Kidney glomerular epithelial cell (primary cell): ENCODE measurements around the gene MDFI.

ENCODE experiments used
- DNase-seq: peaks from one replicate; lab custom pipeline; 2025; lab: John Stamatoyannopoulos, UW

The MDFI gene

DNA sequence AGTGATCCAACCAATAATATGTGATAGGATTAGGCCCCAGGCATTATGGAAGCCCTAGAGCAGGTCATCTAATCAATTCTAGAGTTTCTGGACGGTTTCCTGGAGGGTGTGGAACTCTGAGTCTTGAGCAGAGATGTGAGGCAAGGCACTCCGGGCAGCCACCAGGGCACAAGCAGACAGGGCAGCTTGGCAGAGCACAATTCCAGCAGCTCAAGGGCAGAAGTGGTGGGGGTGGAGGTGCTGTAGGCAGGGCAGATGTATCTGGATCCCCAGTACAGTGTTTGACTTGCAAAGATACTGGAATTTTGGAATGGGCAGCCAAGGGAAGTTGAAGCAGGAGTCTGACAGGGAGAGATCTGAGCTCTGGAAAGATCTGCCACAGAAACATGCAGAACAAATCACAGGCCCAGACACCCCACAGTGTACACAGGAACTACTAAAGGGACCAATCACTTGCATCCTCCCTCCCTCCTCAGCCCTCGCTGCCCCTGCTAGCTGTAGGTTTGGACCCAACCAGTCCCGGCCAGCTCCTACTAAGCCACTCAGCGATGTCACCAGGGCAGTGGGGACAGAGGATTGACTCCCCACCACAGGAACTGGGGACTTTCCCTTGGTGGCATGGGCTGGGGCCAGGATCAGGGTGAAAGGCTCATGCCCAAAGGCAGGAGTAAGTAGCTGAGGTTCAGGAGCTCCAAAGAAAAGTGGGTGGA is 50.1 kb downstream of the MDFI start:
- no peak for DNase-seq

DNA sequence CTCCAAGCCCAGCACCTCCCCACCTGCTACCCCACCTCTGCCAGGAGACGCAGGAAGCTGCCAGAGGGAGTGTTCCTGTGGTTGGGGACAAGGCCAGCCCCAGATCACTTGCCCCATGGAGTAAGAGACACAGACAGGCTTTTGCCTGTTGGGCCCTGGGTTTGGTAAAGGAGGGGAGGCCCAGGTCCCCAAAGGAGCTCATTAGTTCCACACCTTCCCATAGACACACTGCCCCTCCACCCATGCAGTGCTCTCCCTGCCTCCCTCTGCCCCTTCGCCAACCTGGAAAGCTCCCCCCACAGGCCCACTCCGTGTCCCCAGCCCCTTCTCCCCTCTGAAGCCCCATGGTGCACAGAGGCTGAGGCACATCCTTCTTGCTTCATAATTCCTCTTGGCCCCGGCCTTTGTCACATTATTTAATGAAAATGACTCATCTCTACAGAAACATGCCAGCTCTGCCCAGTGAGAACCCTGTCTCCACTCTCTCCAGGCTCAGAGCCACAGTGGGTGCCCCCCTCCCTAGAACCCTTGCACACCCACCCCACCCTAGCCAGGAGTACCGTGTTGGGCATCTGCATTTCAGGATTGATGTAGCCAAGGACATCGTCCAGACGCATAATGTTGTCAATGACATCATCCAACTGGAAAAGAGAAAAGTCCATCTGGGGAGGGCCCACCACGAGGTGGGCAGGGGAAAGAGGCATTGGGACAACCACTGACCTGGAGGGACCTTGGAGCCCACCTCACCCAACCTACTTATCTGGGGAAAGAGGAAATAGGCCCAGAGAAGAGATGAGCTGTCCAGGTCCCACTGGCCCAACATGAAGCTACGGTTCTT is 51.1 kb downstream of the MDFI start:
- no peak for DNase-seq

DNA sequence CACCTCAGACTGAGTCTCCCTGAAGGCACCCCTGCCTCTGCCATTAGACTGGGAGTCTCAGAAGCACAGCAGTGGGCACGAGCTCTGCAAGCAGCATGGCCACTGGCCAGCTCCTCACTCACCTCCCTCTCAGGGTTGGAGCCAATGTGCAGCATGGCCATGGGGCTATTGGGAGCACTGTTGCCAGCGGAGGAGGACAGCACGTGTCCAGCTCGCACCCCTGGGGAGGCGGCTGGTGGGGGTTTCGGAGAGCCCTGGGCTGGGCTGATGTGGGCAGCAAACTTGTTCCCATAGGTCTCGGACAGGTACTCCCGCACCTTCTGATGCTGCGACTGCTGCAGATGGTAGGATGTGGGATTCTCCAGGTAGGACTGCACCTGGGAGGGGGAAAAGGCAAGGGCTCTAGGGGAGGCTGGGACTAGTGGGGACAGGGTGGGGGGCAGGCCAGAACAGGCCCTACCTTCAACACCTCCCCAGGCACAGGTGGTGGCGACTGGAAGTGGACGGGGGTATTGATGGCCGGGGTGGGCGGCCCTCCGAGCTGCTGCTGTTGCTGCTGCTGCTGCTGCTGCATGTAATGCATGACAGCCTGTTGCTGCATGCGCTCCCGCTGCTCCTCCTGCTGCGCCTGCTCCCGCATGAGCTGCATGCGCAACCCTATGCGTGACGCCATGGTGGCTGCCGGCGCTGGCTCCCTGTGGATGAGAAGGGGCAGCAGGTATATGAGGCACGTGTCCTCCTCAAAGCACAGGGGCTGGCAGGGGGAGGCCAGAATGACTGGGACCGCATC is 52.5 kb downstream of the MDFI start:
- DNase-seq, result no peak

DNA sequence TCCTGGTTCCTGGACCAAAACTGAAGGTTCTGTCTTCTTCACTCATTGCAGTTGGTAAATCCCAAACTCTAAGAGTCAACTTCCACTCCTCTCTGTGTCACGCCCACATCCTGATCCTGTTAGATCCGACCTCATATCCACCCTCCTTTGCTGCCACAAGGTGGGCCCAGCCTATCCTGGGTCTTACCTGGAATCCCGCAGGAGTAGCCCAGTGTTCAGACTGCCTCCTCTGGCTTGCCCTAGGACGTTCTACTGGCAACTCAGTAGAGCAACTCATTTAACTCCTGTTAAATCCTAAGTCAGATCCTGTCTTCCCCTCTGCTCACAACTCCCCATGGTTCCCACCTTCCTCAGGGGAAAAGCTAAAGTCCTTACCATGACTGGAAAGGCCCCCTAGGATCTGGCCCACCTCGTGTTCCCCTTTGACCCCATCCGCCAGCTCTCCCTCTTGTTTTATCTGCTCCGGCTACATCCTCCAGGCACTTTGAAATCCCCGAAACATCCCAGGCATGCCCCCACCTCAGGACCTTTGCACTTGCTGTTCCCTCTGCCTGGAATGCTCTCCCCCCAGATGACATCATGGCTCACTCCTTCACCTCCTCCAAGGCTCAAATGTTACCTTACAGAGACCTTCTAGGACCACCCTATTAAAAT is 53.3 kb downstream of the MDFI start:
- DNase-seq, result no peak

DNA sequence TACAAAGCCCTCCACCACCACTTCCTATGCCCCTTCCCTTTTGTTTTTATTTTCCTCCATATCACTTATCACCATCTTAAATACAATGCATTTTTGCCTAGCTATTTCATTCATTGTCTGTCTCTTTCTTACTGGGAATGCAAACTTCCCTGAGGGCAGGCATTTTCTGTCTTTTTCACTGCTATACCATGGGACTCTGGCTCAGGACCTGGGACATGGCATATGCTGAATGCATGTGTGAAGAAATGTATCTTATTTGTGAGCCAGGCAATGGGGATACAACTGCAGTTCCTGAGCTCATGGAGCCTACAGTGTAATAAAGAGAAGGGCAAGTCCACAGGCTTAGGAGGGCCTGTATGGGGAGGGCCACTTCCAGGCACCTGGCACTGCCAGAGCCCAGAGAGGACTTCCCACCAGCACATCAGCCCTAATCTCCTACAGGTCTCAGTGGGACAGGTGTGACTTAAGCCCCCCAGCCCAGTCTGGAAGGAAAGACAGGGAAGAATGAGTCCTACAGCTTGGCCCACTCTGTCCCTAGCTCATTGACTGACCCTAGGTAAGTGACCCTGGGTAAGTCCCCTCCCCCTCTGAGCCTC is 53.9 kb downstream of the MDFI start:
- DNase-seq, result no peak

DNA sequence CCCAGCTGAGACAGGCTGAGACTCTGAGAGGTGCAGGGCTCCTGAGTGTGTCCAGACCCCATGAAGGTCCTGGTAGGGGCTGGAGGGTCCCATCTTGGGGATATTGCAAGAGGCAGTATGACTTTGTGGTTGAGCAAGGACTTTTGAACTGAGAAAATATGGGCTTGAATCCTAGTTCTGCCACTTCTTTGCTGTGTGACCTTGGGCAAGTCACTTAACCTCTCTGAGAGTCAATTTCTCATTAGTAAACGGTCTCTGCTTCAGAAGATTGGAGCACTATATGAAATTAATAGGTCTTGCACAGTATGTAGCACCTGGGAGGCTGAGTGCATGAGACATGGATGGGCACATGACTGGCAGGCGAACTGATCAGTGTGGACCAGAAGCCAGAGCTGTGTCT is 54.5 kb downstream of the MDFI start:
- no peak for DNase-seq

DNA sequence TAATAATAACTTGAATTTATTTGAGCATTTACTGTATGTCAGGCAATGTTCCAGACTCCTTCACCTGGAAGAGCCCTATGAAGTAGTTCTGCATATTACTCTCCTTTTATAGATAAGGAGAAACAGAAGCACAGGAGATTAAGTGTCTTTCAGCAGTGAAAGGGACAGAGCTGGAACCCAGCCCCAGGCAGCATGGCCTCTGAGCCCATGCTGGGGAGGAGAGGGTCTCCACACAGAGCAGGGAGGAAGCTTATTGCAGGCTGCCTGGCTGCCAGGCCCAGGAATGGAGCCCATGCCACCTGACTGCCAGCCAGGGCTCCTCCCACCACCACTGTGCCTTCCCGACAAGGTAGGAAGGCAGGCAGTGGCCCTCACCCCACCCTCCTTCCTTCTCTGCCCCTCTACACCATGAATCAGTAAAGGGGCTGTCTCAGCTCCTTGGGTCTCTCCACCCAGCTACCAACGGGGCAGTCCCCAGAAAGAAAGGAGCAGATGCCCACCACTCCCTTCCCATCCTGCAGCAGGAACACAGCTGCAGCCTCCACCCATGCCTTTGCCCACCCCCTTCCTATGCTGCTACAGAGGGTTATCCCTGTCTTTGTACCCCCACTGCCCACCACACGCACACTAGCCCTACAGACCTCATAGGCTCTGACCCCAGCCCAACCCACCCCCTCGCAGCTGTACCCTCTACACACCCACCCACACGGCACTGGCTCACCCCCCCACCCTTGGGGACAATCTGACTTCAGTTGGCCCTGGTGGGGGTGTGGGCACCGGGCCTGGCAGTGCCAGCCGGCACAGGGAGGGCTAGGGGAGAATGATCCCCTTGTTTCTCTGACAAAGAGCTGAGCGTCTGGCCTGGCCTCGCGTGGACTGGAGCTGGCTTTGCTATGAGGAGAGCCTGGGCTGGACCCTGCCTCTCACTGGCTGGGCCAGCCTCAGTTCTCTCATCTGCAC is 55.3 kb downstream of the MDFI start:
- DNase-seq, result no peak

DNA sequence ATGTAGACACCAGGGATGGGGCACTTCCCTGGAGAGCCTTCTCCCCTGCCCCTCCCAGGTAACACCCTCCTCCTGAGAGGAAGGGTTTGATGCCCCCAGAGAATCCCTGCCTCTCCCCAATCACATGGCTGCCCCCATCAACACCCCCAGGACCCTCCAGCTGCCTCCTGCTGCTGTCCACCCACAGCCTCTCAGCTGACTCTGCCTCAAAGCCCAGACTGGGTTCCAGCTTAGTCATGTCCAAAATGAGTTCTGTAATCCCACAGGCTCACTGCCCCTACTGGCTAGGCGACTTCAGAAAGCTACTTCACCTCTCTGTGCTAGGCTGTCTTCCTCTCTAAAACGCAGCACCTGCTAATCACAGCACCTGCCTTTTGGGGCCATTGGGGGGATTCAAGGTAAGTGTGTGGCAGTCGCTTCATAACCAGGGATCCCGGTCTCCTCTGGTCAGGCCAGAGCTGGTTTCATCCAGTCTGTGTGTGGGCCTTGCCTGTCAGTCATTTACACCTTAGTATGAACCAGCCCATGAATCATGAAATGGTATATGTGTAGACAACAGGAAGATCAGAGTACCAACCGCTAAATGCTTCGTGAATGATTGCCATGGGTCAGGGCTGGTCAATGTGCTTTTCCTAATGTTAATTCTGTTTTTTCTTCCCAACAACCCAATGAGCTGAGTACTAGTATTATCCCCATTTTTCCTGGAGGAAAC is 56.7 kb downstream of the MDFI start:
- no peak for DNase-seq

DNA sequence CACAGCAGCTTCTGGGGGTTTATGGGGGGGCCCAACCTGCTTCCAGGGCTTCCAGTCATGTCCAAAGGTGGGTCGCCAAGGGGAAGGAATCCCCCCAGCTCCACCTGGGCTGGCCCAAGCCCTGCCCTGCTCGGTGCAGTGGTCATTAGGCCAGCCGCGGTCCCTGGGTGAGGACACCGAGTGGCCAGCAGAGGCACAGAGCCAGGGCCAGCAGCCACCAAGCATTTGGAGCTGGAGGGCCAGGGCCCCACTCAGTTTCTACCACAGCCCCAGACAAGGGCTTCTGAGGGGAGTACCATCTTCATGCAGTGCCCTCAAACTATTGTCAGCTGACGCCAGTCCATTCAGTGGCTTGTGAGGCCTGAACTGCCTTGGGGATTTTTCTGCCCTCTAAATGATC is 57.6 kb downstream of the MDFI start:
- no peak for DNase-seq

DNA sequence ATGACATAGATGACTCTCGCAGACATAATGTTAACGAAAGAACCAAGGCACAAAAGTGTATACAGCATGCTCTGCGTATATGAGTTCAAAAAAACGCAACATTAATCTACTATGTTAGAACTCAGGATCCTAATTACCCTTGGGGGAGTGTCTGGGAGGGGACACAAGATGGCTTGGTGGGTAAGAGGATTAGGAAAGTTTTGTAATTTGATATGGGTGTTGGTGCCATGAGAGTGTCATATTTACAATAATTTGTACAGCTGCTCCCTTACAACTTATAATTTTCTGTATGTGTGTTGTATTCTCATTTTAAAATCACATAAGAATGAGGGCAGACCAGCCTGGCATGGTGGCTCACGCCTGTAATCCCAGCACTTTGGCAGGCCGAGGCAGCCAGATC is 58.5 kb downstream of the MDFI start:
- no peak for DNase-seq

DNA sequence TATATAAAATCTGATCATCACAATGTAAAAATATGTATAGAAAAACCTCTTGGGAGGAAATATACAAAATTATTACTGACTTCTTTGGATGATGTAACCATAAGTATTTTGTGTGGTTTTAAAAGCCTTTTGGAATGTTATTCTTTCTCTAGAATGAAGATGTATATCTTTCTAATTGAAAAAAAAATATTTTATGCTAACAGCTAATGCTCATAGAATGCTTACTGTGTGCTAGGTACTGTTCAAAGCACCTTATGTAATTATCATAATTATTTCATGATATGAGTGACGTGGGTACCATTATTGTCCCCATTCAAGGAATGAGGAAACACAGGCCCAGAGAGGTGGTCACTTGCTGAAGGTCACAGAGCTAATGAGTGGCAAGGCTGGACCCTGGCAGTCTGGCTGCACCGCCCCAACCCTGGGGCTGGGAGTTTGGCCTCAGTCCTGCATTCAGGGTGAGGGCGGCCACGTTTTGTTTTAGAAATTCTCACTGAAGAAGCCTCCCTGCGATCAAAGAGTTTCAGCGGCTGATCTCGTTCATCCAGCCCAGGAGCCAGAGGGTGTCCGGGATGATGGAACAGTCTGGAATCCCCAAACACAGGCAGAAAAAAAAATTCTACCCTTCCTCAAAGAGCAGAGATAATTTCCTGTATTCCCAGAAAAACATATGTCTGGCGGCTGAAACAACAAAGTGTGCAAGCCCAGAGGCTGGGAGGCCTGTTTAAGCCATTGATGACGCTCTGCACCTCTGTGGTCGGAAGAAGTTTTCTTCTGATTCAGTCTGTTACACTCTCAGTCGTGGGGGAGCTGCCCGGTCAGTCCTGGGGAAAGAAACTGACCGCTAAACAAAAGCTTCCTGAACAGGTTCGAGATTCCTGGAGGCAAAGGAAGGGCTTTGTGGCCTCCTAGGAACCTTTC is 59.9 kb downstream of the MDFI start:
- peak; percentile 48 for DNase-seq

DNA sequence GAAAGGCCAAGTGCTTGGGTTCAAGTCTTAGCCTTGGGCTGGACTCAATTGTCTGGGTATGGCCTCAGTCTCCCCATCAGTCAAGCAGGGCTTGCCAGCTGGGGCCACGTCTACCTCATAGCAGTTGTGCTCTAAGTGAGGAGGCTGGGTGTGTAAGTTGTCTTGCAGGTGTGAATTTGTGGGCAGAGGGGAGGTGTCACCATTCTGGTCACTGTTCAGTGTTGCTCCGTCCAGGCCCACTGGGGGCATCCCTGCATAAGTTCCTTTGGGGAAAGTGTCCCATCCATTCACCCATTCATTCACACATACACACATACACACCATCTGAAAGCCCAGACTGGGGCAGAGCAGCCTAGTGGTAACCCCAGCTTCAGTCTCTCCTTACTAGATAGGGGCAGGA is 60.8 kb downstream of the MDFI start:
- no peak for DNase-seq

DNA sequence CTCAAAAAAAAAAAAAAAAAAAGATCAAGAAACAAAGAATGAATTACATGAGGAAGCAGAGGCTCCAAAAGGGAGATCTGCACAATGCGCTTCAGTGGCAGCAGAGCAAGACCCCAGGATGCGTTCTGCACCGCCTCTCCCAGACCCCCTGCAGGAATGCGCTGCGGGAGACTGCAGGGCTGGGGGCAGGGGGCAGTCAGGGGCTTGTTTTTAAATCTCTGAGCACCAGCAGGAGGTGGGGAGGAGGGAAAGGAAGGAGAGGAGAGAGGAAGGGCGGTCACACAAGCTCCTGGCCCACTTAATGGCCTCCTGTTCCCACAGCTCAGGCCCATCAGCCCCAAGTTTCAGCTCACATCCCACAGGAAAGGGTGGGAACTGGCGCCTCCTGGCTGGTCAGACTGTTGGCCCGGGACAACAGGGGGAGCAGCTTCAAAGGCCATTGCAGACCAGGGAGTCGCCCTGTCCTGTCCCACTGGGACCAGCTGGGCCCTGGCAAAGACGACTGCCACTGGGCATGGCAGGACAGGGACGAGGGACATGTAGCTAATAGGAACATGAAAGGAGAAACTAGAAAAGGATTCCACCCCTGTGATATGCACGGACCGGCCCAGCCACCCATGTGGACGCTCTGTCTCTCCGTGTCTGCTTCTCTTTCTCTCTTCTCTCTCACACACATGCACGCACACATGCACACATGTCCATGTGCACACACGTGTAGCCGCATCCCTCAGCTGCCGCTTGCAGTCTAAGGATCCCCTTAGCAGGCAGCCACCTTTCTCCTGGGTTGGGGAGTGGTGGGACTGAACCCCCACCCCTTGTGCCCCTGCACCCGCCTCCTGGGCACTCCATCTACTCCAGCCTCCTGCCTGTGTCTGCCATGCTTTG is 62.4 kb downstream of the MDFI start:
- DNase-seq, result no peak

DNA sequence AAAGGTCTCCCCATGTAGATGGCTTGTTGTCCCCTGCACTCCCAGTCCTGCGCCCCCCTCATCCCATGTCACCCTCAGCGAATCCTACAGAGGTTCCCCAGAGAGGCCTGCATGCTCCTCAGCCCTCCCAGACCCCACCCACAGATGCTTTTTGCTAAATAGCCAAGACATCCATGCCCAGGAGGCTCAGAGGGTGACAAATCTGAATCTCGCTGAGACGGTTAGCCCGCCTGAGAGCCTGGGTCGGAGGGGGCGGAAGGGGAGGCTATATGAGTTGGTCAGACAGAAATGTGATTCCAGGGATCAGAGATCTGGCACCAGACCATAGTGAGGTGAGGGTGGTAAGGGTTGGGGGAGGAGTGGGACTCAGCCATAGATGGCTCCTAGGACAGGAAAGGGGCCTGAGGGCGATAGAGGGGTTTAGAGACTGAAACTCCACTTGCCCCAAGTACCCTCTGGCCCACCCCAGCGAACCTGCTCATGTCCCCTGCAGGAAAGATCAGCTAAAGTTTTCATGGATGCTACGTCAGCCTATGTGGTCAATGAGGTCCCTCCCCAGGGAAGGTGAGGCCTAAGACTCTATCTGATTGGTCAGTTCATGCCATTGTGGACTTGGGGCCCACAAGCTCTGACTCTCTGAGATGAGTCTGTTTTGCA is 63.9 kb downstream of the MDFI start:
- DNase-seq, result no peak

DNA sequence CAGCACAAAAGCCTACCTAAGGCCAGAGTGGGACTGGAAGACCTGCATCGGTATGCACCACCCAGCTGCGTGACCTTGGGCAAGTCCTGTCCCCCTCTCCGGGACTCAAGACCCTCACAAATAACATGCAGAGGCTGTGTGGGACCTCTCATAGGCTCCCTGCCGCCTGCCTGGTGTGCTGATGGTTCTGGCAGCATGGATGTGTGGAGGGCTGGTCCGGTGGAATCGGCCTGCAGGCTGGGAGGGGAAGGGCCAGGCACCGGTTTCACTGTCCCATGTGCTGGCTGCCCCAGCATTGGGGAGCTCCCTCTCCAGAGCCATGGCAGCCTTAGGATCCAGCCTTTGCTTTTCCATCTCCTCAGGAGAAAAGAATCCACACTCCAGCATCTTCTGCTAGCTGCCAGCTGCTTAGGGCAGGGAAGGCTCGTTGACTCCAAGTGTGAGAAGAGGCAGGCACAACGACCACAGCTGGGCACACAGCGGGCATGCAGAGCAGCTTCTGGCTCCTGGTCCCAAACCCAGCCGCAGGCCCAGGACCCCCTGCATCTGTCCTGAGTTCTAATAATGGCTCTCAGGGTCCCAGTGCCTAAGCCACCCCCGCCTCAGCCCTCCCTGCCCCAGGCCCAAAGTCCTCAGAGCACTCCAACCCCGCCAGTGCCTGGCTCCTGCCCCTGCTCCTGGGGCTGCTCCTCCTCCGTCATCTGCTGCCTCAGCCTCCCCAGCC is 64.7 kb downstream of the MDFI start:
- no peak for DNase-seq
